ENCODE measurements around the gene CLCN6.

CLCN6 gene, protein sequence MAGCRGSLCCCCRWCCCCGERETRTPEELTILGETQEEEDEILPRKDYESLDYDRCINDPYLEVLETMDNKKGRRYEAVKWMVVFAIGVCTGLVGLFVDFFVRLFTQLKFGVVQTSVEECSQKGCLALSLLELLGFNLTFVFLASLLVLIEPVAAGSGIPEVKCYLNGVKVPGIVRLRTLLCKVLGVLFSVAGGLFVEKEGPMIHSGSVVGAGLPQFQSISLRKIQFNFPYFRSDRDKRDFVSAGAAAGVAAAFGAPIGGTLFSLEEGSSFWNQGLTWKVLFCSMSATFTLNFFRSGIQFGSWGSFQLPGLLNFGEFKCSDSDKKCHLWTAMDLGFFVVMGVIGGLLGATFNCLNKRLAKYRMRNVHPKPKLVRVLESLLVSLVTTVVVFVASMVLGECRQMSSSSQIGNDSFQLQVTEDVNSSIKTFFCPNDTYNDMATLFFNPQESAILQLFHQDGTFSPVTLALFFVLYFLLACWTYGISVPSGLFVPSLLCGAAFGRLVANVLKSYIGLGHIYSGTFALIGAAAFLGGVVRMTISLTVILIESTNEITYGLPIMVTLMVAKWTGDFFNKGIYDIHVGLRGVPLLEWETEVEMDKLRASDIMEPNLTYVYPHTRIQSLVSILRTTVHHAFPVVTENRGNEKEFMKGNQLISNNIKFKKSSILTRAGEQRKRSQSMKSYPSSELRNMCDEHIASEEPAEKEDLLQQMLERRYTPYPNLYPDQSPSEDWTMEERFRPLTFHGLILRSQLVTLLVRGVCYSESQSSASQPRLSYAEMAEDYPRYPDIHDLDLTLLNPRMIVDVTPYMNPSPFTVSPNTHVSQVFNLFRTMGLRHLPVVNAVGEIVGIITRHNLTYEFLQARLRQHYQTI

DNA sequence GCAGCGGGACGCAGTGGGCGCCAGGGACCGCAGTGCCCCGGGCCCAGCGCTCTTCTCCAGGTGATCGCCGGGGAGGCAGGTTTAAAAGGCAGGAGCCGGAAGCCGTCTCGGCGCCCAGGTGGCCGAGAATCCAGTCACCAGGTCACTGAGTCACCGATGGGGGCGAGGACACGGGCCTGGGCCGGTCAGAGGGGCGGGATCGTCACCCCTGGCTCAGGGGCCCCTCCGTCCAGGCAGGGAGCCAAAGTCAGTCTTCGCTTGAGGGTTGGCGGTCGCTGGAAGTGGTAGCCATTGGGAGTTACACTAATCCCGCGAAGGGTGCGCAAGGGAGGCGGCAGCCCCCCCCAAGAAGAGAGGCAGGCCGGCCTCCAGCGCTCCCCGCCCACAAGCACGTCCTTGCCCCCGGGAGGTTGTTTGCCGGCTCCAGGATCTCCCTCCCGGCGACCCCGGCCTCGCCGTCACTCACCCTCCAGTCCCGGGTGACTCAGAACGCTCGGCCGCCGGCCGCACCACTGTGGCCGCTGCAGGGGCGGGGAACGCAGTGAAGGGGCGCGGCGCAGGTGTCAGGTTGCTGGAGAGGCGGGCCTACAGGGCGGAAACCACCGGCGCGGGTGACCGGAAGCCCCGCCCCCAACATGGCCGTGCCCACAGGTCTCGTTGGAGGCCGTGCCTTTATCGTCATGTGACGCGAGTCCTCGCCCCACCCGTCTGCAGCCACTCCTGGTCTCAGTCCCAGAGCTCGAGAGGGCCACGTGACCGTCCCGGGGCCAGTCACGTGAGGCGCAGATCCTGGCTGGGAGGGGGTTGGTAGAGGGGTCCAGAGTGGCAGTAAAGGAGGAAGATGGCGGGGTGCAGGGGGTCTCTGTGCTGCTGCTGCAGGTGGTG lies at the start of gene CLCN6, which contains the start of gene MTHFR:
TSS of gene CLCN6 (plus strand) at position 770 of the 885 bp plus-strand sequence. CDS start at position 842, 72 bp downstream.
TSS of gene MTHFR (minus strand) at position 543 of the 885 bp plus-strand sequence. CDS start 2,848 bp downstream, outside the sequence.
- DNase-seq: peak; percentile 92

DNA sequence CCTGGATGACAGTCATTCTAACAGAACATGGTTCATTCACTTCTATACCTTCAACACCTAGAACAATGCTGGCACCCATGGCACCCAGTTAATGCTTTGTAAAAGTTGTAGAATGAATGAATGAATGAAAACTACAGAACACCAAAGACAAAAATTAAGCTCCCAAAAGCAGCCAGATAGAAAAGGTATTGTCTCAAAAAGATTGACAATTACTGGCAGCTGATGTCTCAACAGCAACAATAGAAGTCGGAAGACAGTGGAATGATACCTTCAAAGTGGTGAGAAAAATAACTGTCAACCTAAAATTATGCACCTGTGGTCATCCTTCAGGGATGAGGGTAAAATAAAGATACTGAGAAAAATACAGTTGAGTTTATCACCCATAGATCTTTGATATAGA lies 48.9 kb upstream of the CLCN6 start:
- DNase-seq: no peak

DNA sequence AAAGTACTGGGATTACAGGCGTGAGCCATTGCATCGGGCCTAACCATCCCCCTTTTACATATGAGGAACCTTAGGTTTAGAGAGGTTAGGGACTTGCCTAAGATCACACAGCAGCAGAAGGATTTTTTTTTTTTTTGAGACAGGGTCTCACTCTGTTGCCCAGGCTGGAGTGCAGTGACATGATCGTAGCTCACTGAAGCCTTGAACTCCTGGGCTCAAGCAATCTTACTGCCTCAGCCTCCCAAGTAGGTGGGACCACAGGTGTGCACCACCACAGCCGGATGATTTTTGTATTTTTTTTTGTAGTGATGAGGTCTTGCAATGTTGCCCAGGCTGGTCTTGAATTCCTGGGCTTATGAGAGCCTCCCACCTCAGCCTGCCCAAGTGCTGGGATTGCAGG lies 46.2 kb upstream of the CLCN6 start:
- no peak for DNase-seq

DNA sequence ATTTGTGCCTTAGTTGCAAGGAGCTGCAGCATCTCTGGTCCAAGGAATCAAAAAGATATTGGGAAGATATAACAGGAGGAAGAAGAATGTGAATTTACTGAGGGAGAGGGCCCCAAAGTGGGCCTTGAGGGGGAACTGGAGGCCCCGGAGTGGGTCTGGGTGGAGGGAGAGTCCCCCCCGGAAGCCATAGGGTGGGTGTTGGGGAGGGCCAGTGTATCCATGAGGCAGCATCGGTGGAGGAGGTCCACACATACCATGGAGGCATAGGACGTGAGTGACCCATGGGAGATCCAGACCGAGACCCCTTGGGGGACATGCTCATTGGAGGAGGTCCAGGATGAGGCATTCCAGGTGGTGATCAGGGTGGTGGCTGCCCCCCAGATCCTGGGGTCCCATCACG lies 44.7 kb upstream of the CLCN6 start:
- no peak for DNase-seq

DNA sequence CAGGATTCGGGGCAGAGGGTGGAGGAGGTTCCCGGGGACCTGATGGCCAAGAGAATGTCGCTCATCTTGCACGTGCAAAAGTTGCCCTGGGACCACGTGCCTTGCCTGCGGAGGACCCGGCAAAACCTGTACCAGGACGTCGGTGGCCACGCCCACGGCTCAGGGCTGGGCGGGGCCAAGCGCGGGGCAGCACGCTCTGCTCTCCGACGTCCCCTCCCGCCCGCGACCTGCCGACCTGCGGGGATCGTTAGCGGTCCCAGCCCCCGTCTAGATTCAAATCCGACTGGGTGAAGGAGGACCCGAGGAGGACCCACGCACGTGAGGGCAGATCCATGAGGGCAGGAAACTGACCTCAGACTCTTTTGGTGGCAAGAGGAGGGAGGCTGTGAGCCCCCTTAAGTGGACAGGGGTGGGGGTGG lies 44.0 kb upstream of the CLCN6 start, which contains the start of gene C1orf167:
TSS of gene C1orf167 (plus strand) at position 206 of the 419 bp plus-strand sequence. CDS start 2,208 bp downstream, outside the sequence.
- no peak for DNase-seq

DNA sequence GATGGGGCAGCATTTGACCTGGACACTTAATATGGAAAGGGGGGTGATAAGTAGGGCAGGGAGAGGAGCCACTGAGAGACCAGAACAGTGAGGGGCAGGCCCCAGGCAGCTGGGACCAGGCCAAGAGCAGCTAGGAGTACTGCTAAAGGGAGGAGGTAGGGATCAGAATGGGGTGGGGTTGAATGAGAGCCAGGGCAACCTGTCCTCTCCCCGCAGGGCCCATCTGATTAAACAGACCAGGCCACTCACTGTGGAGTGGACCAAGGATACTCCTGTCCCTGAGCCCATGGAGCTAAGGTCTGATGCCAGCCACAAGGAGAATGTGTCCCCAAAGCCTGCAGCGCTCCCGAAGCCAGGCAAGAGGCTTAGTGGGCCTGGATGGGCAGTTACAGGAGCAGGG lies 41.9 kb upstream of the CLCN6 start:
- no peak for DNase-seq

DNA sequence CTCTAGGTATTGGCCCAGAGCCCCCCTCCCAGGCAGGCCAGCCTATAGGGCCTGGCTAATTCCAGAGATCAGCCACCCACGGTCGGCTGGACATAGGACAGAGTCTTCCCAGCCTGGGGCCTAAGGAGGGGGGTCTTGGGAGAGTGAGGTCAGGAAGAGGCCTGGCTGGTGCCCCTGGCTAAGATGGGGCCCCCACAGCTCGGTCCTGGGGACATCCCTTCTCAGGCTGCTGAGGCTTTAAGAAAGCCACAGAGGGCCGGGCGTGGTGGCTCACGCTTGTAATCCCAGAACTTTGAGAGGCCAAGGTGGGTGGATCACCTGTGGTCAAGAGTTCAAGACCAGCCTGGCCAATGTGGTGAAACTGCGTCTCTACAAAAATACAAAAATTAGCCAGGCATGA lies 41.5 kb upstream of the CLCN6 start:
- no peak for DNase-seq

DNA sequence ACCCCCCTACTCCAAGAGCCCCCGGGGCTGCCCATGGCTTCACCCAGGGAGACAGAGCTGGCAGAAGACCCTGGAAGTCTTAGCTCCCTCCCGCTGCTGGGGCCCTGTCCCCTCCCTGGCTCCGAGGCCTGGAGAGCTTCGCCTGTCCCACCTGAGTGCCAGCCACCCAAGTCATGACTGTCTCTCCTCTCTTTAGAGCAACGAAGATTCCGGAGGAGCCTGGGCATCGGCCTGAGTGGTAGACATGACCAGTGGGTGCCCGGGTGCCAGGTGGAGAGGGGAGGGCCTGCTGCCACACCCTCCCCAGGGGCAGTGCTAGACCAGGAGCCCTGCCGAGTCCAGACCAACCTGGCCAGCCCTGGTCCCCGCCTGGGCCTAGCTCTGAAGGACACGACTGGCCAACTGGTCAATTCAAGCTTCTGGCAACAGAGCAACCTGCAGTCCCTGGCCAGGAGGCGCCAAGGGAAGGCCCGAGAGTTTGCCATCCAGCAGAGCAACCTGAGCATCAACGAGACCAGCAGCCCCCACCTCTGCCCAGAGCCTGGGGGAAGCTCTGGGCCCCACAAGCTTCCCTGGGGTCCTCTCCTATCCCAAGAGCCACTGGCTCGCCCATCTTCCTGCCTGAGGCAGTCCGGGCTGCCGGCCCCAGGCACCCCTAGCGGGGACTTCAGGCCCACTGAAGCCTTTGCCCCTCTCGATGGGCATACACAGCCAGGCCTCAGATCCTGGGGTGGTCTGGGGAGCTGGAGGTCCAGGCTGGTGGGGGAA lies 40.1 kb upstream of the CLCN6 start:
- no peak for DNase-seq

DNA sequence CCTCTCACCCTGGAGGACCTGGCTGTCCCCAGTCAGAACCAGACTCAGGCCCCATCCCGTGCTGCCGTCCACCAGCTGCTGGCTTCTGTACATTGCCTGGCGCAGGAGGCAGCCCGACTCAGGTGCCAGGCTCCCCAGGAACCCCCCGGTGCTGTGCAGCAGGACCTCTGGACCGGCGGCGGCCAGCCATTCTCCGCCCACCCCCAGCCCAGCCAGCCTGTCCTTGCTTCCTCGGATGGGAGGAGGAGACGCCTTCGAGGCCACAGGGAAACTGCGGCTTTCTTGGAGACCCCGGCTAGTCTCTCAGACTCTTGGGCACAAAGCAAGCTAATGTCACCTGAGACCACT lies 39.6 kb upstream of the CLCN6 start:
- DNase-seq: no peak

DNA sequence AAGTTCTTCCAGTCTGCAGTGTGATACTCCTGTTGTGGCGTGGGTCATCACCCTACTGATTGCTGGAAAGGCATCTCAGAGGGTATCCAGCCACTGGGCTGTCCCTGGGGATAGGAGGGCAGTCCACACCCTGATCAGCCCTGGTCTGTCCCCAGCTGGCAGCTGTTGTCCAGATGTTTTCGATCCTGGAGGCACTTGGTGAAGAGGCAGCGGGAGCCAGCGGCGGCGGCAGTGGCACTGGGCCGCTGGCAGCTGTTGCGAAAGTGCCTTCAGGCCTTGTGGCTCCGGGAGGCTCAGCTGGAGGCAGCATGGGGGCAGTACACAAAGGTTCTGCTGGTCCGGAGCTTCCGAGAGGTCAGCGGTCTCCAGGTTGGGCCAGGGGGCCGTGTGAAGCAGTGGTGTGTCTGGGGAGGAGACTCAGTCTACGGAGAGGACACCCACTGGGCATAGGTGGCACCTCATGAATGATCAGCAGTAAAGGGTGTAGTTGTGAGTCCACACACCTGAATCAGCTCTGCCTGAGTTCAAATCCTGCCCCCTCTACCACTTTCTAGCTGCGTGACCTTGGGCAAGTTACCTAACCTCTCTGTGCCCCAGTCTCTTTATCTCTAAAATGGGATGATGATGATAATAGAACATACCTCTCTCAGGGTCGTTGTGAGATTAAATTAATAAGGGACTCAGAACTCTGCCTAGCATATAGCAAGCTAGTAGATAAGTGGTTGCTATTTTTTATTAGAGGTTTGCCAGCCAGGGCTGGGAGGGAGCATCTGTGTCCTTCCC lies 37.9 kb upstream of the CLCN6 start:
- no peak for DNase-seq

DNA sequence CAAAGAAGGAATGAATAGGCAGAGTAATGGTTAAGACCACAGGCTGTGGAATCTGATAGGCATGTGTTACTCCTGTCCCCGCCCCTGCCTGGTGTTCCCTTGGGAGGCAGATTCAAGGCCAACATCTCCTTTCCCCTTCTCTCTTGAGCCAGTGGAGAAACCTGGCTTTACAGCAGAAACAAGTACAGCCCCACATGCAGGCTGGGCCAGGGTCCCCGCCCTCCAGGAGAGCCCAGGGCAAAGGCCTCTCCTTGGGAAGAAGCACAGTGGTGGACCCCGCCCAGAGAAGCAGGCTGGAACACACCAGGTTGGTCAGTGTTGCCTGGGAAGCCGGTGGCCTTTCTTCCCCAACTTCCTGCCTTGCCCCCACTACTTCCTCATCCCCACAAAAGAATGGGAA lies 37.2 kb upstream of the CLCN6 start:
- DNase-seq: no peak

DNA sequence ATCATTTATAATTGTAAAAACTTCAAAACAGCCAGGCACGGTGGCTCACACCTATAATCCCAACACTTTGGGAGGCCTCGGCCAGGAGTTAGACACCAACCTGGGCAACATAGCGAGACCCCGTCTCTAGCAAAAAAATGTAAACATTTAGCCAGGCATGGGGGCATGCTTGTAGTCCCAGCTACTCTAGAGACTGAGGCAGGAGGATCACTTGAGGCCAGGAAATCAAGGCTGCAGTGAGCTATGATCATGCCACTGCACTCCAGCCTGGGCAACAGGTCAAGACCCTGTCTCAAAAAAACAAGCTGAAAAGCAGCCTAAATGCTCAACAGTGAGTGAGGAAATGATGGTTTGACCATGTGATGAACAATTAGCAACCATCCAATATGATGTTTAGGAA lies 36.7 kb upstream of the CLCN6 start:
- no peak for DNase-seq

DNA sequence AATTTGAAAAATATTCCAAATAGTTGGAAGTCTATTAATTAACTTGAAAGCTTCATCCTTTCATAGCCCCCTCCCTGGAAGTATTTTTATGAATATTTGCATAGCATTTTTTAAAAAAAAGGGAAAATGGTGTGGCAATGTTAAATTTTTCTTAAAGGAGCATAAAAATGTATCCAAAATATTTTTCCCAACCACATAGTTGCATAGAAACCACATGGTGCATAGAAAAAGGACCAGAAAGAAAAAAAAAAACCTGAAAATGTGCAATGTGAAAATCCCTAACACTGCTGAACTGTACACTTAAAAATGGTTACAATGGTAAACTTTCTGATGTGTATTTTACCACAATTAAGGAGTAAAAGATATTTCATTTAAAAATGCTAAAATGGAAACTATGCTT lies 36.0 kb upstream of the CLCN6 start:
- no peak for DNase-seq

DNA sequence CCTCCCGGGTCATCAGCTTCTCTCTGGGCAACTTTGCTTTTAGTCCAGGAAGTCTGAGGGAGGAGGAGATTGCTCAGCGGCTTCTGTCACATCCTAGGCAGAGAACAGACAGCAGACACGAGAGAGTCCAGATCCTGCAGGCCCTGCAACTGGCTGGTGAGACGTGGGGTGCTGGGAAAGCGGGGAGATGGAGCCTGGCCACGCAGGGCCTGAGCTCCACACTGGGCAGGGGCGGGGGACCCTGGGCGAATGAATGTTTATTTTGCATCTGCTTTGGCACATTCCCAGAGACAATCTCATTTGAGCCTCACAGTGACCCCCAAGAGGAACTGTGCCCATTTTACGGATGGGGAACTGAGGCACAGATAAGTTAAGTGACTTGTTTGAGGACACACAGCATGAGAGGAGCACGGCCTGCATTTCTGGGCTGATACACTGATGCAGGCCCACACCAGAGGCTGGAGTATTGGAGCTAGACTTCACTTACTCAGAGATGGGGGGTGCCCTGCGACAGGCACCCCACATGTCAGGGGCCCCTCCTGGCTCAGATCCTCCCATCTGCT lies 34.4 kb upstream of the CLCN6 start:
- DNase-seq: no peak

DNA sequence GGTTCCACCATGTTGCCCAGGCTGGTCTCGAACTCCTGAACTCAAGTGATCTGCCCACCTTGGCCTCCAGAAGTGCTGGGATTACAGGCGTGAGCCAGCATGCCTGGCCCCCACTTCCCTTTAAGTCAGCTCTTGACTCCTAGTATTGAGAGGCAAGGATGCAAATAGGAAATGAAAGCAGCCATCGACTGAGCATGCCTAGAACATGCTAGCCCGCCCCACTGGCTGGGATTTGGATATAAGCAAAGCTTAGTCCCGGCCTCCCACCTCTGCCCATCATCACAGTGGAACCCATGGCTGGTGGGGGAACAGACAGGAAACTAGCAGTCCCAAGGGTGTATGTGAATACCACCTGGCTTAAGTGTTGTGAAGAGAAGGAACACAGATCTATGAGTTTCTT lies 33.5 kb upstream of the CLCN6 start:
- no peak for DNase-seq

DNA sequence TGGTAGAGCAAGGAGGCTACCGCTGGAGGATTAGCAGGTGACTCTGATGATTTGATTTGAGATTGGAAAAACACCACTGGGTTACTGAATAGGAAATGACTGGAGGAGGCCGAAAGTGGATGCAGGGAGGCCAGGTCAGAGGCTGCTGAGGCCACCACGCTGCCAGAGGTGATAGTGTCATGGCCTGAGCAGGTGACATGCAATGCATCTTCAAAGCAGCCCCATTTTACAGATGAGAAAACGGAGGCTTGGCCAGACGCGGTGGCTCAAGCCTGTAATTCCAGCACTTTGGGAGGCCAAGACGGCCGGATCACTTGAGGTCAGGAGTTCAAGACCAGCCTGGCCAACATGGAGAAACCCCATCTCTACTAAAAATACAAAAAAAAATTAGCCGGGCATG lies 31.2 kb upstream of the CLCN6 start:
- no peak for DNase-seq

DNA sequence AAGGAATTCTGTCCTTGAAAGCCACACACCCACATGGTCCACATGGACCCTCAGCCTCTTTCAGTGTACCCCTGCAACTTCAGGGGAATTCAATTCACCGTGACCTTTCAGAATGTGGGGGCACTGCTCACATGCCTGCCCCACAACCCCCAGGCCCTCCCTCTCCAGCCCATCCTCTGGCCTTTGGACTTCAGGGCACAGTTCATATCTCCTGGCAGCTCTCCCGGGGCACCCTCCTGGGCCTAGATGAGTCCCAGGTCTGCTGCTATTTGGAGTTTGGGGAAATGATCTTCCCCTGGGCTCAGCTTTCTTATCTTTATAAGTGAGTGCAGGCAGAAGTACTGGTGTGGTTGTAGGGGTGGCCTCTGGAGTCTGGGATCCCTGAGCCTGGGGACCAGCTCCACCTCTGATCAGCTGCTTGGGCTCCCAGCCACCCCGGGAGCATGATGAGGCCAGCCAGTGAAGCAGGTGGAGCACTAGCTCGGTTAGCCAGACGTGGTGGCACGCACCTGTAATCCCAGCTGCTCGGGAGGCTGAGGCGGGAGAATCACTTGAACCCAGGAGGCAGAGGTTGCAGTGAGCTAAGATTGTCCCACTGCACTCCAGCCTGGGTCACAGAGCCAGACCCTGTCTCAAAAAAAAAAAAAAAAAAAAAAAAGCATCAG lies 28.2 kb upstream of the CLCN6 start:
- no peak for DNase-seq

DNA sequence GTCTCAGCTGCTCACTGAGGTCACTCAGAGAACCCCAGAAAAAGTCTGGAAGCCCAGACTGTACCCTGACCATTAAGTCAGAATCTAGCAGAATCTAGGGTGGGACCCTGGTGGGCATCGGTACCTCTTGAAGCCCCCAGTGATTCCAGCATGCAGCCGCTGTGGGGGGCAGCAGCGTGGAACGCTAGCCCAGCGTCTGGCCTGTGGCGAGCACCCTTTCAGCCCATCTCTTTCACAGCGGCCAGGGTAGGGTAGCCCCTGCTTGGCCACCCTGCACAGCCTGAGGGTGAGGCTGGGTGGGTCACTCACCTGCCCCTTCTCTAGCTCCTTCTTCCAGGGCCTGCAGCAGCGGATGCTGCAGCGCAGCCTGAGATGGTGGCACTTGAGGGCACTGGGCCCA lies 27.7 kb upstream of the CLCN6 start:
- DNase-seq: no peak

DNA sequence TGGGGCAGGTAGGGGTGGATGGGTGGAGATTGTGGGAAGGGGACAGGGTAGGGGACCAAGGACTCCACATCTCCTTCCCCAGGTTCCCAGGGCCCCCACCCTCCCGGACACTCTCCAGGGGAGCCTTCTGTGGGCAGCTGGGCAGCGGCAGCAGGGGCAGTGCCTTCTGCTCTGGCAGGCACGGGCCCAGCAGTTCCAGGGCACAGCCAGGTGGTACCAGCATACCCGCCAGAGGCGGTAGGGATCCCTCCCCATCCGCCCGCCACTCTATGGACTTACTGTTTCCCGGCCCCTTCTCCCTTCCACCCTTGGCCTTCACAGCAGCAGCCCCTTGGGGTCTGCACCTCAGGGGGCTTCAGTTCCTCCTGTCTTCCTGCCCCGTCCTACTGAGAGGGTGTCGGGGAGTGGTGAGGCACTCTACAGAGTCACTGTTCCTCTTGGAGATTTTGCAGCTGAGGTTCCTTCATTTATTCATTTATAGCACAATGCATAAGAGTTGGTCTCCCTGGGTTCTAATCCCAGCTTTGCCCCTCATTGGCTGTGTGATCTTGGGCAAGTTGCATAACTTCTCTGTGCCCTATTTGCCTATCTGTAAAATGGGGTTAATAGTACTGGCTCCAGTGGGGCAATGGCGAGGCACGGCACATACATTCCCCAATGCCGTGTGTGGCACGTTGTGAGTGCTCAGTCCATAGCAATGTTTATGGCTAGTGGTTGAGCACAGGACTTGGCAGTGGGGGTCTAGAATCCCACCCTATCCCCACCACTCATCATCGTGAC lies 27.0 kb upstream of the CLCN6 start:
- no peak for DNase-seq

All from NCI-H1694 (cell line).